ENCODE data around the gene IL1F10.

Gene IL1F10

GRCh38 chr2:113067681-113068080 is at the start of gene IL1F10:
Gene IL1F10 (plus strand): TSS chr2:113067970. CDS start chr2:113072739, 4,769 bp downstream.
- DNase-seq (ENCODE audit: low spot score), result no peak

- no peak for DNase-seq (ENCODE audit: low spot score)
Observed at GRCh38 chr2:113018509-113018908, 49.3 kb upstream of the IL1F10 start.

- DNase-seq (ENCODE audit: low spot score), result no peak
Observed at GRCh38 chr2:113021312-113021711, 46.5 kb upstream of the IL1F10 start.

GRCh38 chr2:113024764-113025163 is 43.0 kb upstream of the IL1F10 start:
- no peak for DNase-seq (ENCODE audit: low spot score)

- no peak for DNase-seq (ENCODE audit: low spot score)
Observed at GRCh38 chr2:113025737-113026136, 42.0 kb upstream of the IL1F10 start.

GRCh38 chr2:113027691-113028090 is 40.1 kb upstream of the IL1F10 start:
- no peak for DNase-seq (ENCODE audit: low spot score)

- no peak for DNase-seq (ENCODE audit: low spot score)
Observed at GRCh38 chr2:113028112-113028511, 39.7 kb upstream of the IL1F10 start.

- DNase-seq (ENCODE audit: low spot score), result no peak
Observed at GRCh38 chr2:113032737-113033136, 35.0 kb upstream of the IL1F10 start.

- no peak for DNase-seq (ENCODE audit: low spot score)
Observed at GRCh38 chr2:113034016-113034415, 33.8 kb upstream of the IL1F10 start.

GRCh38 chr2:113036763-113037162 is 31.0 kb upstream of the IL1F10 start:
- no peak for DNase-seq (ENCODE audit: low spot score)

GRCh38 chr2:113038291-113038690 is 29.5 kb upstream of the IL1F10 start:
- DNase-seq (ENCODE audit: low spot score), result no peak

GRCh38 chr2:113039158-113039557 is 28.6 kb upstream of the IL1F10 start:
- DNase-seq (ENCODE audit: low spot score), result no peak

GRCh38 chr2:113039719-113040118 is 28.1 kb upstream of the IL1F10 start:
- no peak for DNase-seq (ENCODE audit: low spot score)

GRCh38 chr2:113041871-113042270 is 25.9 kb upstream of the IL1F10 start:
- no peak for DNase-seq (ENCODE audit: low spot score)

GRCh38 chr2:113046465-113046864 is 21.3 kb upstream of the IL1F10 start:
- no peak for DNase-seq (ENCODE audit: low spot score)

GRCh38 chr2:113050921-113051895 is 16.6 kb upstream of the IL1F10 start:
- DNase-seq (ENCODE audit: low spot score), result no peak

- DNase-seq (ENCODE audit: low spot score), result no peak
Observed at GRCh38 chr2:113052396-113052917, 15.3 kb upstream of the IL1F10 start, which contains the start of gene IL36B. Gene IL36B (minus strand): TSS chr2:113052867.

GRCh38 chr2:113053666-113054065 is 14.1 kb upstream of the IL1F10 start:
- no peak for DNase-seq (ENCODE audit: low spot score)

GRCh38 chr2:113054066-113054465 is 13.7 kb upstream of the IL1F10 start:
- no peak for DNase-seq (ENCODE audit: low spot score)

GRCh38 chr2:113056521-113056920 is 11.2 kb upstream of the IL1F10 start:
- no peak for DNase-seq (ENCODE audit: low spot score)

- no peak for DNase-seq (ENCODE audit: low spot score)
Observed at GRCh38 chr2:113057117-113057516, 10.7 kb upstream of the IL1F10 start.

GRCh38 chr2:113058411-113058994 is 9.3 kb upstream of the IL1F10 start:
- DNase-seq (ENCODE audit: low spot score), result no peak
